Measurements from ENCODE around the gene SLC27A4. TPM values are rescaled to one million over a fixed set of nuclear protein-coding genes. Genes with fewer than 3 reads are reported as not detected.

The SLC27A4 gene
- total RNA-seq, 4 donors from 2014 or later = 14.3 to 34.3 (median 20.4) TPM

DNA sequence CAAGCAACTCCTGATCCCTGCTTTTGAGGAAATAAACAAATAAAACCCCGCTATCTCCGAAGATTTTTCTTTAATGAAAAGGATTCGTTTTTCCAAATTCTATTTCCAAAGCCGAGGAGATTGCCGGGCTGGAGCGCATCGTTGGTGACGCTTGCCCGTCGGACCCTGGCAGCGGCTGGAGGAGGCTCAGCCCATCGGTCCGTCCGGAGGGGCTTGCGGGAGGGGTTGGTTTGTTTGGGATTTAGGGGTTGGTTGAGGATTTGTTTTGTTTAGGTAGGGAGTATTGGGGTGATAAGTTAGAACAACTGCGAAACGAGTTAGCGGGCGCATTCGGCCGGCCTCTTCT lies 51.6 kb downstream of the SLC27A4 start:
- Histone ChIP-seq H3K27me3 (peaks cover 65% of the 10 kb centered on the region), H3K36me3 (peaks cover 0 to 69% of the 10 kb centered on the region in 2 donors), H3K4me1 (peaks cover 0 to 7% (median 0%) of the 10 kb centered on the region in 3 donors), H3K9me3 (no peaks in the 10 kb centered on the region), H3K4me3 (no peak overlapping the region), H3K27ac (no peak overlapping the region)
- ATAC-seq = no peak
- WGBS, 2 donors (ENCODE audit: low coverage in 1 of 2) = 88% methylated on average over 14 of the region's 21 CpGs; no CpG with 5 or more reads in 1 of the 2 donors
- TF ChIP-seq POLR2AphosphoS5 (IDR thresholded peaks at IDR 0.05) (no peak), POLR2A (IDR thresholded peaks at IDR 0.05) (no peak), EP300 (IDR thresholded peaks at IDR 0.05) (no peak)
- TF ChIP-seq, protein P1, sequence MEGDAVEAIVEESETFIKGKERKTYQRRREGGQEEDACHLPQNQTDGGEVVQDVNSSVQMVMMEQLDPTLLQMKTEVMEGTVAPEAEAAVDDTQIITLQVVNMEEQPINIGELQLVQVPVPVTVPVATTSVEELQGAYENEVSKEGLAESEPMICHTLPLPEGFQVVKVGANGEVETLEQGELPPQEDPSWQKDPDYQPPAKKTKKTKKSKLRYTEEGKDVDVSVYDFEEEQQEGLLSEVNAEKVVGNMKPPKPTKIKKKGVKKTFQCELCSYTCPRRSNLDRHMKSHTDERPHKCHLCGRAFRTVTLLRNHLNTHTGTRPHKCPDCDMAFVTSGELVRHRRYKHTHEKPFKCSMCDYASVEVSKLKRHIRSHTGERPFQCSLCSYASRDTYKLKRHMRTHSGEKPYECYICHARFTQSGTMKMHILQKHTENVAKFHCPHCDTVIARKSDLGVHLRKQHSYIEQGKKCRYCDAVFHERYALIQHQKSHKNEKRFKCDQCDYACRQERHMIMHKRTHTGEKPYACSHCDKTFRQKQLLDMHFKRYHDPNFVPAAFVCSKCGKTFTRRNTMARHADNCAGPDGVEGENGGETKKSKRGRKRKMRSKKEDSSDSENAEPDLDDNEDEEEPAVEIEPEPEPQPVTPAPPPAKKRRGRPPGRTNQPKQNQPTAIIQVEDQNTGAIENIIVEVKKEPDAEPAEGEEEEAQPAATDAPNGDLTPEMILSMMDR (IDR thresholded peaks at IDR 0.05) = no peak

DNA sequence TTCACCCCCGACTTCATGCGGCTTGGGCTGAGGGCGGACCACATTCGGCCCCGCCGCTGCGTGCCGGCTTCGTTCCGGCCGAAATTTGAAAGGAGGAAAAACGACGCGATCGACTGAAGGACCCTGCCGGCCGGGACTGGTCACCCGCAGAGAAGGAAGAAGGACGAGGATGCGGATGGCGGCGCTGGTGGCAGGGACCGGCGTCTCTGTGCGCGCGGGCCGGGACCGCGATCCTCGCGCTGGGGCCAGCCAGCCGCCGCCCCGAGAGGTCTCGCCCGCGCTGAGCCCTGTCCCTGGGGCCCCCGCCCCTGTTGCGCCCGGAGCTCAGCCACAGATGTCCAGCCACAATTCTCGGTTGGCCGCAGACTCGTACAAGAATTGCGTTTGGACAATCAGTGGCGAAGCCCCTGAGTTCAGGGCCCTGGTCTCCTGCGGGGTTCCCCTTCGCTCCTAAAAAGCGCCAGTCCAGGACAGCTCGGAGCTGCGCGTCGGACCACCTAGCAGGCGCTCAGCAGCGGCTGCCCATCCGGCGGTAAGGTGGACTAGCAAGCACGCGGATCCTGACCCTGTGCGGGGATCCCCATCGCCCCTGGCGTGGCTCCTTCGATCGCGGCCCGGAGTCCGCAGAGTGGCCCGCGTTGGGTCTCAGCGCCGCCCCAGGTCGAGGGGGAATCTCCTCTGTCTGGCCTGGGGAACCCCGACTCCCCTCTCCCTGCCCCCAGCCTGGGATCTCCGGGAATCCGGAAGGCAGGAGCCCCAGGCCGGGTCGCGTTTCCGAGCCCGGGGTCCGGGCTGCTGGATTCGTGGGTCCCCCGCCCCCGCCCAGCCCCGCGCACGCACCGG lies 52.2 kb downstream of the SLC27A4 start:
- no peak overlapping the region for H3K4me3 ChIP-seq
- no peak overlapping the region for H3K27ac ChIP-seq
- peaks cover 70% of the 10 kb centered on the region for H3K27me3 ChIP-seq
- 40% methylated on average over 1 of the region's 88 CpGs; no CpG with 5 or more reads in 1 of the 2 donors for WGBS, 2 donors (ENCODE audit: low coverage in 1 of 2)
- no peaks in the 10 kb centered on the region for H3K9me3 ChIP-seq
- peaks cover 0 to 13% (median 0%) of the 10 kb centered on the region in 3 donors for H3K4me1 ChIP-seq
- H3K36me3 ChIP-seq = peaks cover 0 to 63% of the 10 kb centered on the region in 2 donors
- TF ChIP-seq POLR2AphosphoS5 (IDR thresholded peaks at IDR 0.05) (no peak), EP300 (IDR thresholded peaks at IDR 0.05) (no peak), POLR2A (IDR thresholded peaks at IDR 0.05) (no peak)
- TF ChIP-seq, protein P1 (IDR thresholded peaks at IDR 0.05) = no peak
- ATAC-seq = no peak

DNA sequence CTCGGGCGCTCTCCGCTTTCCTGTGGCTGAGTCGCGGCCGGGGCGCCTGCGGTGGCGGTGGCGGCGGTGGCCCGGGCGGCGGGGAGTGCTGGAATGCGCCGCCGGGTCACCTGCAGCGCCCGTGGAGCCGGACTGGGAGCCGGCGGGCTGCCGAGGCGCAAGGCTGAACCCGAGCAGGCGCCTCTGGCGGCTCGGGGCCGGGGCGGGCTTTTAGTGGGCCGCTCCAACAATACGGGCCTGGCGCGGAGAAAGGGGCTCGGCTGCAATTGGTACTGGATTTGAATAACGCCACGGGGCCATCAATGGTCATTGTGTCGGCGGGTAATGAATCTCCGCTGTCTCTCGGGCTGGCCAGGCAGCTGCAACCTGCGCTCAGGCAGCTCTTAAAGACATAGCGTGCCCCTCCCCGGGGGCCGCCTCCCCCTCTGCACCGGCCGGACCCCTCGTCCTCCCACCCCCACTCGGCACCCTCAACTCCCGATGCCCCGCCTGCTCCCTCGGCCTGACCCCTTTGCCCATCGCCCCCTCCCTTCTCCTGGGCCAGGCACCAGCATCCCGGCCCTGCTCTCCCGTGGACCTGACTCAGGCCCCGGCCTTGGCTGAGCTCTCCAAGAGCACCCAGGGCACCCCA lies 52.9 kb downstream of the SLC27A4 start:
- Histone ChIP-seq H3K9me3 (no peaks in the 10 kb centered on the region), H3K4me1 (peaks cover 0 to 13% (median 0%) of the 10 kb centered on the region in 3 donors), H3K4me3 (no peak overlapping the region), H3K27me3 (peaks cover 78% of the 10 kb centered on the region), H3K36me3 (peaks cover 0 to 56% of the 10 kb centered on the region in 2 donors), H3K27ac (no peak overlapping the region)
- TF ChIP-seq EP300 (IDR thresholded peaks at IDR 0.05) = no peak
- no peak for TF ChIP-seq POLR2A (IDR thresholded peaks at IDR 0.05)
- TF ChIP-seq POLR2AphosphoS5 (IDR thresholded peaks at IDR 0.05) = no peak
- TF ChIP-seq, protein P1 (IDR thresholded peaks at IDR 0.05) = no peak
- no peak for ATAC-seq
- 77% methylated on average over 4 of the region's 56 CpGs; no CpG with 5 or more reads in 1 of the 2 donors for WGBS, 2 donors (ENCODE audit: low coverage in 1 of 2)

DNA sequence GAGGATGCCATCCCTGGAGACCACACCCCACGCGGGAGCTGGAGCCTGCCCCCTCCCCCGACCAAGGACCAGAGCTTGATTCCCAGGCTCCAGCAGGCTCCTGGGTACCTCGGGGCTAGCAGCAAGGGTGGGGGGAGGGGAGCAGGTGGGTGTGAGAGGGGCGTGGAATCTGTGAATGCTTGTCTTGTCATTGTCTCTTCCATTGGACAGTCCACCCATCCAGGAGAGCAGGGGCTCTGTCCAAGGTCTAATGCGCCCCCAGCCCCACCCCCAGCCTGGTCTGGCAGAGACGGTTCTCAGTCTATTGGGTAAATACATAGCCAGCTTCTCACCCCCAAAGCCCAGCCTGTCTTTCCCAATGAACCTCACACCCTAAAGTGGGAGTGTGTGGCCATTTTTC lies 53.6 kb downstream of the SLC27A4 start:
- no peak overlapping the region for H3K27ac ChIP-seq
- peaks cover 0 to 13% (median 0%) of the 10 kb centered on the region in 3 donors for H3K4me1 ChIP-seq
- H3K36me3 ChIP-seq = peaks cover 0 to 48% of the 10 kb centered on the region in 2 donors
- WGBS, 2 donors (ENCODE audit: low coverage in 1 of 2) = 0 to 60% methylated on average over 1 of the region's 7 CpGs
- H3K9me3 ChIP-seq = no peaks in the 10 kb centered on the region
- no peak overlapping the region for H3K4me3 ChIP-seq
- no peak for ATAC-seq
- peaks cover 84% of the 10 kb centered on the region for H3K27me3 ChIP-seq
- TF ChIP-seq, protein P1 (IDR thresholded peaks at IDR 0.05) = no peak
- TF ChIP-seq EP300 (IDR thresholded peaks at IDR 0.05) = no peak
- no peak for TF ChIP-seq POLR2AphosphoS5 (IDR thresholded peaks at IDR 0.05)
- TF ChIP-seq POLR2A (IDR thresholded peaks at IDR 0.05) = no peak
